Neural progenitor cell (in vitro differentiated cells): ENCODE measurements around the gene SCYGR3.

Experiments
- EZH2 ChIP-seq: fragments of 200-600 bp; sonication (generic); IDR thresholded peaks from 2 replicates; pipeline ENCODE4 v1.6.1; 2017; ENCODE audit warnings: antibody characterized with exemption, mild to moderate bottlenecking, moderate library complexity
- EZH2phosphoT487 ChIP-seq: fragments of 200-600 bp; sonication (generic); IDR thresholded peaks from 2 replicates; pipeline ENCODE4 v1.6.1; 2017; ENCODE audit warnings: antibody characterized with exemption
- TF ChIP-seq, protein P1 (sequence below): fragments of 200-600 bp; sonication (generic); IDR thresholded peaks from 2 replicates; pipeline ENCODE4 v1.5.1; 2017; ENCODE audit warnings: antibody characterized with exemption, mild to moderate bottlenecking

DNA sequence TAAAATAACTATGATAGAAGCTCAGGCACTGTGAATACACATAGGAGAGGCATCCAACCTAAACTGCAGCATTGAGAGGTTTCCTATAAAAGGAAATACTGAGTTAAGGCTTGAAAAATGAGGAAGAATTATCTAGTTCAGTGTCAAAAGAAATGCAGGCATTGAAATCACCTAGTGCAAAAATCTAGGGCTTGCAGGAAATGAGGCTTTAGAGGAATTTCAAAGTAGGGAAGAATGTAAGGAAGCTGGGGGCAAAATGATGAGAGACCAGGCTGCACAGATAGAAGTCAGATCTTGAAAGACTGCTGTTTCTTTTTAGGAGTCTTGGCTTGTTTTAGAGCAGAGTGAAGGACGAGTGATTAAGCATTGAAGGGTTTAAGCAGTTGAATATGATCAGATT lies 44.0 kb downstream of the SCYGR3 start:
- TF ChIP-seq, protein P1, sequence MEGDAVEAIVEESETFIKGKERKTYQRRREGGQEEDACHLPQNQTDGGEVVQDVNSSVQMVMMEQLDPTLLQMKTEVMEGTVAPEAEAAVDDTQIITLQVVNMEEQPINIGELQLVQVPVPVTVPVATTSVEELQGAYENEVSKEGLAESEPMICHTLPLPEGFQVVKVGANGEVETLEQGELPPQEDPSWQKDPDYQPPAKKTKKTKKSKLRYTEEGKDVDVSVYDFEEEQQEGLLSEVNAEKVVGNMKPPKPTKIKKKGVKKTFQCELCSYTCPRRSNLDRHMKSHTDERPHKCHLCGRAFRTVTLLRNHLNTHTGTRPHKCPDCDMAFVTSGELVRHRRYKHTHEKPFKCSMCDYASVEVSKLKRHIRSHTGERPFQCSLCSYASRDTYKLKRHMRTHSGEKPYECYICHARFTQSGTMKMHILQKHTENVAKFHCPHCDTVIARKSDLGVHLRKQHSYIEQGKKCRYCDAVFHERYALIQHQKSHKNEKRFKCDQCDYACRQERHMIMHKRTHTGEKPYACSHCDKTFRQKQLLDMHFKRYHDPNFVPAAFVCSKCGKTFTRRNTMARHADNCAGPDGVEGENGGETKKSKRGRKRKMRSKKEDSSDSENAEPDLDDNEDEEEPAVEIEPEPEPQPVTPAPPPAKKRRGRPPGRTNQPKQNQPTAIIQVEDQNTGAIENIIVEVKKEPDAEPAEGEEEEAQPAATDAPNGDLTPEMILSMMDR = no peak
- TF ChIP-seq EZH2 (no peak), EZH2phosphoT487 (no peak)
